K562 (cell line): ENCODE results near the gene CPEB1. TPM values are rescaled to one million over a fixed set of nuclear protein-coding genes. Genes with fewer than 3 reads are reported as not detected.
A peak's percentile ranks its signal among the peaks of the same experiment; 100 is the strongest.

Source experiments
- CLOCK ChIP-seq: fragments of 250-450 bp; sonication (Bioruptor Pico); IDR thresholded peaks from 2 replicates; pipeline ENCODE4 v1.4.0; 2020; ENCODE audit warnings: mild to moderate bottlenecking, moderate library complexity, borderline replicate concordance
- E4F1 ChIP-seq: fragments of 250-450 bp; sonication (Bioruptor Pico); IDR thresholded peaks from 2 replicates; pipeline ENCODE4 v1.5.0; 2021; ENCODE audit warnings: mild to moderate bottlenecking, borderline replicate concordance
- FOXP1 ChIP-seq: sonication (generic); formaldehyde crosslinking; IDR thresholded peaks from 2 replicates; pipeline ENCODE4 v1.8.0; 2022; ENCODE audit warnings: mild to moderate bottlenecking, missing genetic modification reagents
- PHF8 ChIP-seq: fragments of 200-600 bp; sonication (generic); IDR thresholded peaks from 2 replicates; pipeline ENCODE4 v1.6.1; 2012; ENCODE audit warnings: mixed run types, mild to moderate bottlenecking, inconsistent platforms, low read length, moderate library complexity, borderline replicate concordance
- PRDM10 ChIP-seq: fragments of 450-650 bp; IDR thresholded peaks from 2 replicates; pipeline ENCODE4 v1.6.1; 2018; ENCODE audit not compliant: partially characterized antibody
- RBM15 ChIP-seq: fragments of 200-400 bp; formaldehyde crosslinking; IDR thresholded peaks from 2 replicates; pipeline ENCODE4 v1.6.1; 2018; ENCODE audit warnings: mild to moderate bottlenecking, low read length, moderate library complexity; ENCODE audit not compliant: insufficient read depth
- SMAD4 ChIP-seq: fragments of 250-450 bp; sonication (Bioruptor Pico); conservative IDR thresholded peaks from 2 replicates; pipeline ENCODE4 v1.8.0; 2021; ENCODE audit warnings: inconsistent platforms, mild to moderate bottlenecking, moderate library complexity
- SMARCC2 ChIP-seq: fragments of 450-650 bp; IDR thresholded peaks from 2 replicates; pipeline ENCODE4 v1.6.1; 2017; ENCODE audit warnings: antibody characterized with exemption, moderate library complexity, mild to moderate bottlenecking, low read depth
- TSHZ1 ChIP-seq: fragments of 250-450 bp; sonication (Bioruptor Pico); IDR thresholded peaks from 2 replicates; pipeline ENCODE4 v1.4.0; 2020; ENCODE audit warnings: mild to moderate bottlenecking, moderate library complexity
- ZNF212 ChIP-seq: fragments of 450-650 bp; formaldehyde crosslinking; IDR thresholded peaks from 2 replicates; pipeline ENCODE4 v1.4.0; 2020; ENCODE audit warnings: mild to moderate bottlenecking
- ZNF23 ChIP-seq: fragments of 250-450 bp; sonication (Bioruptor Pico); IDR thresholded peaks from 2 replicates; pipeline ENCODE4 v1.4.0; 2020; ENCODE audit warnings: mild to moderate bottlenecking
- ZNF561 ChIP-seq: fragments of 450-650 bp; formaldehyde crosslinking; conservative IDR thresholded peaks from 2 replicates; pipeline ENCODE4 v1.4.0; 2020; ENCODE audit warnings: mild to moderate bottlenecking, moderate library complexity
- ZNF583 ChIP-seq: fragments of 250-450 bp; sonication (Bioruptor Pico); IDR thresholded peaks from 2 replicates; pipeline ENCODE4 v1.4.0; 2020
- ZNF717 ChIP-seq: fragments of 250-450 bp; sonication (Bioruptor Pico); IDR thresholded peaks from 2 replicates; pipeline ENCODE4 v1.5.0; 2021
- polyA plus RNA-seq, 8 experiments: library from polyadenylated mRNA; depleted of rRNA in 4 of 8; stranded (reverse) in 5 of 8; unstranded in 3 of 8; fragments of >200 nt; fragmentation: Nextera tagmentation in 2 of 8; fragmentation: Illumina TruSeq in 1 of 8; extraction: Ambion mirVana in 2 of 8; extraction: Trizol in 1 of 8; gene quantifications; 2 replicates each; pipeline versions ENCODE4 v1.2.1 to v1.2.3, GENCODE V29; 2011 to 2014; ENCODE audit warnings: inconsistent platforms in 1 of 8, missing spikeins in 1 of 8
- total RNA-seq, 7 experiments: library from RNA; depleted of rRNA in 6 of 7; stranded (reverse); fragments of >200 nt in 6 of 7; fragmentation: Illumina TruSeq in 2 of 7; extraction: Trizol in 2 of 7; gene quantifications; 2 replicates each; pipeline versions ENCODE4 v1.2.1 to v1.2.3, GENCODE V29; 2011 to 2021; ENCODE audit warnings: low replicate concordance in 1 of 7

The CPEB1 gene
- total and polyA plus RNA-seq, 9 of the 15 experiments (the other 6 are each of a cell fraction or from before 2014, with no cell fraction given): 2.2 to 13.4 (median 9.7) TPM

GRCh38 chr15:82647045-82647834 lies at the start of gene CPEB1 (continued):
- TF ChIP-seq PHF8 (peak; percentile 58; the same call in 1 of the 2 replicates), ZNF23 (CRISPR knock-in tag) (no peak), TSHZ1 (CRISPR knock-in tag) (no peak), RBM15 (no peak), ZNF212 (no peak), ZNF561 (no peak), FOXP1 (CRISPR knock-in tag) (peak; percentile 48; the same call in 1 of the 2 replicates), ZNF583 (CRISPR knock-in tag) (no peak; the same call in 1 of the 2 replicates), SMAD4 (CRISPR knock-in tag) (peak; percentile 85), SMARCC2 (no peak), ZNF717 (CRISPR knock-in tag) (no peak), CLOCK (CRISPR knock-in tag) (peak; percentile 97), PRDM10 (no peak), E4F1 (CRISPR knock-in tag) (no peak; the same call in 1 of the 2 replicates)
